ENCODE results near the gene FCRLB.
"Not testable (repeated sequence)": the region's sequence is repeated elsewhere in the genome, so short reads cannot be mapped to it uniquely, and the experiment has no call there.

Gene FCRLB

DNA sequence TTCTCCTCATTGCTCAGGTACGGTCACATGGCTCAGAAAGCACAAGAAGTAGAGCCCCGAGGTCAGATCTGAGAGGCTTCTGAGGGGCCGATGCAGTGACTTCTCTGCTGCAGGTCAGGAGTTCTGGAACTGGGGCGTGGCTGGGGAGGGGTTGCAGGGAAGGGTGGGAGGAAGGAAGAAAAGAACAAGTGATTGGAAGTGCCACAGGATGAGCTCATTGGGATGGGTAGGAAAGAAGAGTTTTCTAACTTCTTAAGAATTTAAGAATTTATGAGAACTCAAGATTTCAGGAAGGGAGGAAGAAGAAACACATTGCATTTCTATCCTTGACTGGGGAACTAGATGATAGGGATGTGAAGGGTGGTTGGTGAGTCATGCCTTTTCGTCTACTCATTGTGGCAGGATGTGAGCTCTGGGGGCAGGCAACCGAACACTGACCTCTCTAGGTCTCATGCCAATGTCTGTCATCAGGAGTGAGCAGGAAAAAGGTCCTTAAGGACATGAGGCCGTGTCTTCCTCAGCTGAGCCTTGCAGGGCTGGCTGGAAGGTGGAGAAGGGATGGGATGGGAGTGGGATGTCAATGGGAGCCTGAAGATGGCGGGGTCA lies 497 bp downstream of the FCRLB start:
- TF ChIP-seq, protein P1, sequence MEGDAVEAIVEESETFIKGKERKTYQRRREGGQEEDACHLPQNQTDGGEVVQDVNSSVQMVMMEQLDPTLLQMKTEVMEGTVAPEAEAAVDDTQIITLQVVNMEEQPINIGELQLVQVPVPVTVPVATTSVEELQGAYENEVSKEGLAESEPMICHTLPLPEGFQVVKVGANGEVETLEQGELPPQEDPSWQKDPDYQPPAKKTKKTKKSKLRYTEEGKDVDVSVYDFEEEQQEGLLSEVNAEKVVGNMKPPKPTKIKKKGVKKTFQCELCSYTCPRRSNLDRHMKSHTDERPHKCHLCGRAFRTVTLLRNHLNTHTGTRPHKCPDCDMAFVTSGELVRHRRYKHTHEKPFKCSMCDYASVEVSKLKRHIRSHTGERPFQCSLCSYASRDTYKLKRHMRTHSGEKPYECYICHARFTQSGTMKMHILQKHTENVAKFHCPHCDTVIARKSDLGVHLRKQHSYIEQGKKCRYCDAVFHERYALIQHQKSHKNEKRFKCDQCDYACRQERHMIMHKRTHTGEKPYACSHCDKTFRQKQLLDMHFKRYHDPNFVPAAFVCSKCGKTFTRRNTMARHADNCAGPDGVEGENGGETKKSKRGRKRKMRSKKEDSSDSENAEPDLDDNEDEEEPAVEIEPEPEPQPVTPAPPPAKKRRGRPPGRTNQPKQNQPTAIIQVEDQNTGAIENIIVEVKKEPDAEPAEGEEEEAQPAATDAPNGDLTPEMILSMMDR (IDR thresholded peaks at IDR 0.05; ENCODE audit: low read length) = no peak
- TF ChIP-seq EZH2 (optimal IDR thresholded peaks at IDR 0.05; ENCODE audit: low read depth, low read length) = no peak
- no peak for TF ChIP-seq EZH2phosphoT487 (IDR thresholded peaks at IDR 0.05; ENCODE audit: low read length)
- no peak overlapping the region for H3K4me2 ChIP-seq (ENCODE audit: low read depth, low read length)
- H3K36me3 ChIP-seq (replicated peaks; ENCODE audit: insufficient read depth, low read length) = no peaks in the 10 kb centered on the region
- H3K79me2 ChIP-seq (ENCODE audit: low read length) = no peaks in the 10 kb centered on the region
- H3K4me1 ChIP-seq (ENCODE audit: low read length) = peaks cover 14% of the 10 kb centered on the region
- no peaks in the 10 kb centered on the region for H4K20me1 ChIP-seq (ENCODE audit: insufficient read depth, low read length)
- H3K9me2 ChIP-seq (replicated peaks; ENCODE audit: insufficient read depth, low read length) = no peaks in the 10 kb centered on the region
- DNase-seq = no peak
- no peak overlapping the region for H3K9ac ChIP-seq (ENCODE audit: low read length)
- peaks cover 6% of the 10 kb centered on the region; the same call in 1 of the 2 replicates for H3K27me3 ChIP-seq (replicated peaks; ENCODE audit: insufficient read depth, low read length)
- peaks cover 19% of the 10 kb centered on the region; the same call in 1 of the 2 replicates for H3F3A ChIP-seq (ENCODE audit: insufficient read depth, low read length)
- no peak overlapping the region for H2AFZ ChIP-seq (ENCODE audit: low read length)
- H3K27ac ChIP-seq (ENCODE audit: low read length) = no peak overlapping the region
- no peak overlapping the region for H3K4me3 ChIP-seq (ENCODE audit: low read length)
- H3K9me3 ChIP-seq (replicated peaks; ENCODE audit: insufficient read depth, low read length) = no peaks in the 10 kb centered on the region

DNA sequence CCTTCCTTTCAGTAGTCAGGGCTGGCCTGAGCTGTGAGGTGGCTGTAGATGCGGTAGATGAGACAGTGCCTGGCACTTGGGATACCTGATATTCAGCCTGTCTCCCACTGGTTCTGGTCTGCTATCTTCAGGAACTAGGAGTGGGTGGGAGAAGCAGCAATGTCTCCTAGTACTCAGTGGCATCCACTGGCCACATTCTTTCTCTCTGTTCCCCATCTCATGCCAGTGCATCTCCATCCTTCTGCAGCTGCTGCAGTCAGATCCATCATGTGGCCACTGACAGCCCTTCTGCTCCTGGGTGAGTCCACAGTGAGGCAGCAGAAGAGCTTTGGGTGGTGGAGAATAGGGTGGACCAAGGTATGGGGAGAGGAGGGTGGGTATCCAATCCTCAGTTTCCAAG lies 1.1 kb downstream of the FCRLB start:
- TF ChIP-seq, protein P1 (IDR thresholded peaks at IDR 0.05; ENCODE audit: low read length) = no peak
- TF ChIP-seq EZH2phosphoT487 (IDR thresholded peaks at IDR 0.05; ENCODE audit: low read length) = no peak
- no peak for TF ChIP-seq EZH2 (optimal IDR thresholded peaks at IDR 0.05; ENCODE audit: low read depth, low read length)
- no peaks in the 10 kb centered on the region for H3K79me2 ChIP-seq (ENCODE audit: low read length)
- no peaks in the 10 kb centered on the region for H3K9me3 ChIP-seq (replicated peaks; ENCODE audit: insufficient read depth, low read length)
- no peak overlapping the region for H2AFZ ChIP-seq (ENCODE audit: low read length)
- H3K27ac ChIP-seq (ENCODE audit: low read length) = no peak overlapping the region
- peaks cover 17% of the 10 kb centered on the region for H3K4me1 ChIP-seq (ENCODE audit: low read length)
- no peak for DNase-seq
- no peak overlapping the region for H3K4me2 ChIP-seq (ENCODE audit: low read depth, low read length)
- H4K20me1 ChIP-seq (ENCODE audit: insufficient read depth, low read length) = no peaks in the 10 kb centered on the region
- H3K27me3 ChIP-seq (replicated peaks; ENCODE audit: insufficient read depth, low read length) = peaks cover 6% of the 10 kb centered on the region; the same call in 1 of the 2 replicates
- H3K4me3 ChIP-seq (ENCODE audit: low read length) = no peak overlapping the region
- H3K36me3 ChIP-seq (replicated peaks; ENCODE audit: insufficient read depth, low read length) = no peaks in the 10 kb centered on the region
- H3K9ac ChIP-seq (ENCODE audit: low read length) = no peak overlapping the region
- no peaks in the 10 kb centered on the region for H3K9me2 ChIP-seq (replicated peaks; ENCODE audit: insufficient read depth, low read length)
- peaks cover 23% of the 10 kb centered on the region for H3F3A ChIP-seq (ENCODE audit: insufficient read depth, low read length)

DNA sequence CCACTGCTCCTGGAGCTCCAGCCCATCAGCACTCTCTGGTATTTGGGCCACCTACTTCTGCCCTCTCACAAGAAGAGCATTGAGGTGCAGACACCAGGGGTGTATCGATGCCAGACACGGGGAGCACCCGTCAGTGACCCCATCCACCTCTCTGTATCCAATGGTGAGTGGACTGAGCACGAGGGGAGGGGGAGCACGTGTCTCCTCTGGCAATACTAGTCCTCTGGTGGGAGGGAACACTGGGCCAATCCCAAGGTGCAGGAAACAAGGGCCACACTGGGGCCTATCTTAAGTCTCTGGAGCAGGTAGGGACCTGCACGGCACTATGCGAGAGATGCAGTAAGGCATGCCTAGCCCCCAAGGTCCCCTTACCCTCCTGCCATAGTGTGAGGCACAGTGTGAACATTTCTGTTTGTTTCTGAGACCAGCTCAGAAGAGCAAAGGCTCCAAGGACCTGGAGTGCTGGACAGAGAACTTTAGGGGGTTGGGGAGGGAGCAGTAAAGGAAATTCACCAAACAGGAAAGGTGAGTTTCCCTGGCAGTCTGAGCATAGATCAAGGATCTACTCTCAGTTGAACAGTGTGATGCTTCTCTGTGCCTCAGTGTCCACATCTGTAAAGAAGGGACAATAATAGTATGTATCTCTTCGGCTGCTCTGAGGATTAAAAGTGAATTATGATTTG lies 2.3 kb downstream of the FCRLB start:
- H3K9me3 ChIP-seq (replicated peaks; ENCODE audit: insufficient read depth, low read length) = no peaks in the 10 kb centered on the region
- H3K27me3 ChIP-seq (replicated peaks; ENCODE audit: insufficient read depth, low read length) = peaks cover 6% of the 10 kb centered on the region; the same call in 1 of the 2 replicates
- H3F3A ChIP-seq (ENCODE audit: insufficient read depth, low read length) = peaks cover 24% of the 10 kb centered on the region
- no peak overlapping the region for H2AFZ ChIP-seq (ENCODE audit: low read length)
- H3K36me3 ChIP-seq (replicated peaks; ENCODE audit: insufficient read depth, low read length) = no peaks in the 10 kb centered on the region
- H3K4me1 ChIP-seq (ENCODE audit: low read length) = peaks cover 17% of the 10 kb centered on the region
- no peak overlapping the region for H3K9ac ChIP-seq (ENCODE audit: low read length)
- no peak for DNase-seq
- H3K79me2 ChIP-seq (ENCODE audit: low read length) = no peaks in the 10 kb centered on the region
- H3K9me2 ChIP-seq (replicated peaks; ENCODE audit: insufficient read depth, low read length) = no peaks in the 10 kb centered on the region
- no peaks in the 10 kb centered on the region for H4K20me1 ChIP-seq (ENCODE audit: insufficient read depth, low read length)
- H3K4me2 ChIP-seq (ENCODE audit: low read depth, low read length) = no peak overlapping the region
- no peak for TF ChIP-seq EZH2phosphoT487 (IDR thresholded peaks at IDR 0.05; ENCODE audit: low read length)
- TF ChIP-seq, protein P1 (IDR thresholded peaks at IDR 0.05; ENCODE audit: low read length) = no peak
- TF ChIP-seq EZH2 (optimal IDR thresholded peaks at IDR 0.05; ENCODE audit: low read depth, low read length) = no peak
- no peak overlapping the region for H3K27ac ChIP-seq (ENCODE audit: low read length)
- no peak overlapping the region for H3K4me3 ChIP-seq (ENCODE audit: low read length)

DNA sequence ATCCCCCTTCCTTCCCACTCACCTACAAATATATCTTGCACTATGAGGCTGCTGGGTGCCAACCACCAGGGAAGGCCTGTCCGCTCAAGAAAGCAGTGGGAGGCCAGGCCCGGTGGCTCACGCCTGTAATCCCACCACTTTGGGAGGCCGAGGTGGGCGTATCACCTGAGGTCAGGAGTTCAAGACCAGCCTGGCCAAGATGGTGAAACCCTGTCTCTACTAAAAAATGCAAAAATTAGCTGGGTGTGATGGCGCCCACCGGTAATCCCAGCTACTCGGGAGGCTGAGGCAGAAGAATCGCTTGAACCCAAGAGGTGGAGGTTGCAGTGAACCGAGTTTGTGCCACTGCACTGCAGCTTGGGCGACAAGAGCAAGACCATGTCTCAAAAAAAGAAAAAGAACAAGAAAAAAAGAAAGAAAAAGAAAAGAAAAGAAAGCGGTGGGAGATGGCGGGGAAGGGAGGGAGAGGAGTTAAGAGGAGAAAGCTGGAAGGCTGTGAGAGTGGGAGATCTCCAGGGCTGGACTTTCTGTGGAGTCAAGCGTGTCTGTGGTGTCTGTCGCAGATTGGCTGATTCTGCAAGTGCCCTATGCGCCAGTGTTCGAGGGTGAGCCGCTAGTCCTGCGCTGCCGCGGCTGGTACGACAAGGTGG lies 4.0 kb downstream of the FCRLB start:
- not testable (repeated sequence) for H3K79me2 ChIP-seq (ENCODE audit: low read length); H3K27me3 ChIP-seq (replicated peaks; ENCODE audit: insufficient read depth, low read length); H3K9me3 ChIP-seq (replicated peaks; ENCODE audit: insufficient read depth, low read length); H3K27ac ChIP-seq (ENCODE audit: low read length); H3K9ac ChIP-seq (ENCODE audit: low read length); H3K9me2 ChIP-seq (replicated peaks; ENCODE audit: insufficient read depth, low read length); H4K20me1 ChIP-seq (ENCODE audit: insufficient read depth, low read length); H3K36me3 ChIP-seq (replicated peaks; ENCODE audit: insufficient read depth, low read length); DNase-seq; H3K4me1 ChIP-seq (ENCODE audit: low read length)
- Histone ChIP-seq H3F3A (ENCODE audit: insufficient read depth, low read length) (peaks cover 17% of the 10 kb centered on the region), H2AFZ (ENCODE audit: low read length) (peak overlapping the region; percentile 90), H3K4me2 (ENCODE audit: low read depth, low read length) (peak overlapping the region; percentile 100), H3K4me3 (ENCODE audit: low read length) (peak overlapping the region; percentile 89)
